SH-SY5Y (cell line): Measurements from ENCODE around the gene ATF7IP.

Source experiments
- GATA2 ChIP-seq: IDR thresholded peaks from 2 replicates; pipeline ENCODE4 v1.6.1; 2011; ENCODE audit warnings: mild to moderate bottlenecking, low read depth, low read length
- GATA3 ChIP-seq: IDR thresholded peaks from 2 replicates; pipeline ENCODE4 v1.6.1; 2011; ENCODE audit warnings: low read depth, mild to moderate bottlenecking, low read length, moderate library complexity

DNA sequence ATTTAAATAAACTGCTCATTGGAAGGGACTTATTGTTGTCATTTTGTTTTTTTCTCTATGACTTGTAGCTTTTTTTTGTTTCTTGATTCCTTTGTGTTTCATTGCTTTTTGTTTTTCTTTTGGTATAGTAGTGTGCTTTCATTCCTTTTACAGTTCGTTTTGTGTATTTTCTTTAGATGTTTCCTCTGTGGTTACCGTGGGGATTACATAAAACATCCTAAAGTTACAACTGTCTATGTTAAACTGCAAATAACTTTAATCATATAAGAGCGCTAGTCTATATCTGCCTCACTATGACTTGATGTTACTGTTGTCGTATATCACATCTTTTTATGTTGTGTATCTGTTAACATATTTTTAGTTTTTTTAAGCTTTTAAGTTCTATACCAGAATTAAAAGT, 86.9 kb downstream of the ATF7IP start:
- TF ChIP-seq GATA2, result no peak
- no peak for TF ChIP-seq GATA3
